Measurements from ENCODE around the gene RRBP1.

GRCh38 chr20:17579369-17580039 lies 102.5 kb downstream of the RRBP1 start:
- no peak for TF ChIP-seq CTCF (IDR thresholded peaks at IDR 0.05)
- no peak for TF ChIP-seq POLR2AphosphoS5 (IDR thresholded peaks at IDR 0.05)

Measured in breast epithelium (tissue), 3 donors.